HL-60 (cell line): ENCODE results near the gene BDH1.
"Not testable (repeated sequence)": the region's sequence is repeated elsewhere in the genome, so short reads cannot be mapped to it uniquely, and the experiment has no call there.

Source experiments
- CTCF ChIP-seq: IDR thresholded peaks from one replicate; pipeline ENCODE4 v1.5.1; 2011; ENCODE audit warnings: low read length, control low read depth, inconsistent platforms; ENCODE audit not compliant: insufficient read depth
- GABPA ChIP-seq: IDR thresholded peaks from 2 replicates; pipeline ENCODE4 v1.6.1; 2012; ENCODE audit warnings: low read depth
- POLR2AphosphoS5 ChIP-seq: IDR thresholded peaks from 2 replicates; pipeline ENCODE4 v1.6.1; 2012; ENCODE audit warnings: low read depth
- REST ChIP-seq: IDR thresholded peaks from 2 replicates; pipeline ENCODE4 v1.6.1; 2012; ENCODE audit warnings: low read depth; ENCODE audit not compliant: insufficient replicate concordance
- SPI1 ChIP-seq: IDR thresholded peaks from 2 replicates; pipeline ENCODE4 v1.6.1; 2012; ENCODE audit warnings: low read depth, mild to moderate bottlenecking, borderline replicate concordance

- TF ChIP-seq CTCF, POLR2AphosphoS5, REST, SPI1, GABPA: not testable (repeated sequence)
Observed at GRCh38 chr3:197602351-197602750, 46.6 kb upstream of the BDH1 start.
